Transverse colon (tissue), 4 donors: Measurements from ENCODE around the gene CRHBP.

Experiments
- CTCF ChIP-seq, 5 experiments: fragments of 200-600 bp in 3 of 5; fragments of 450-650 bp in 2 of 5; sonication (generic) in 3 of 5; IDR thresholded peaks; 1 replicate in 2 of 5; 2 replicates in 3 of 5; pipeline ENCODE4 v1.5.1; 2016 to 2017; ENCODE audit warnings: antibody characterized with exemption in 5 of 5, inconsistent platforms in 3 of 5, mild to moderate bottlenecking in 2 of 5, moderate library complexity in 1 of 5
- EP300 ChIP-seq: sonication (generic); formaldehyde crosslinking; IDR thresholded peaks from one replicate; pipeline ENCODE4 v1.6.1; 2017; ENCODE audit warnings: antibody characterized with exemption, low read depth
- POLR2AphosphoS5 ChIP-seq, 3 donors: sonication (generic); formaldehyde crosslinking; IDR thresholded peaks; one replicate each; pipeline ENCODE4 v1.6.1; 2016; ENCODE audit warnings: antibody characterized with exemption in 3 of 3

DNA sequence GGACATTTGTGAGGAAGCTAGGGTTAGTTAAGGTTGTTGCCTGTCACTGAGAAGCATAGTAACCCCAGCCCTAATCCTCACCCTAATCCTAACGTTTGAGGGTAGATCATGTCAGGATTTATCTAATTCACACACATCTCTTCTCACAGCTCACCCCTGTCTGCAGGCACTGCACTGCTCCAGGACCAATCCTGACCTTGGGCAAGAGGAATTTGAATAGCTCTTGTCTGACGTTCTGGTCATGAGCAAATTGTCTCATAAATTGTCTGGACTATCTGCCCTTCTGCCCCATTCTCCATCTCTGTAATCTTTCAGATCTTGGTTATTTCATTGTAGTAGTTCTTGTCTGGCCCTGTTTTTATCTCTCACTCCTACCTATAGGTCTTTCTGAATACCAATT, 18.7 kb downstream of the CRHBP start:
- TF ChIP-seq CTCF (IDR thresholded peaks at IDR 0.05) (no peak), EP300 (no peak), POLR2AphosphoS5 (IDR thresholded peaks at IDR 0.05) (no peak)
